Nephron progenitor cell (in vitro differentiated cells): Measurements from ENCODE around the gene ATG9B.

Experiments
- DNase-seq: peaks from one replicate; pipeline ENCODE4 v3.0.0; 2021
- H3K27ac Mint-ChIP-seq: 2 replicates; pipeline ENCODE4 v1.8.0; 2021; ENCODE audit warnings: mild to moderate bottlenecking, moderate library complexity, mixed read lengths
- H3K27me3 Mint-ChIP-seq: 2 replicates; pipeline ENCODE4 v1.8.0; 2021; ENCODE audit warnings: mild to moderate bottlenecking, low read depth, mixed read lengths; ENCODE audit not compliant: poor library complexity
- H3K36me3 Mint-ChIP-seq: 2 replicates; pipeline ENCODE4 v1.8.0; 2021; ENCODE audit warnings: low read depth, mixed read lengths
- H3K4me1 Mint-ChIP-seq: 2 replicates; pipeline ENCODE4 v1.8.0; 2021; ENCODE audit warnings: mixed read lengths
- H3K4me3 Mint-ChIP-seq: 2 replicates; pipeline ENCODE4 v1.8.0; 2021; ENCODE audit warnings: mild to moderate bottlenecking, moderate library complexity, mixed read lengths
- H3K9me3 Mint-ChIP-seq: 2 replicates; pipeline ENCODE4 v1.8.0; 2021; ENCODE audit warnings: mild to moderate bottlenecking, moderate library complexity, mixed read lengths
- TF ChIP-seq, protein P1 (sequence below): fragments of 200-600 bp; sonication (generic); IDR thresholded peaks from 2 replicates; pipeline ENCODE4 v1.5.0; 2021; ENCODE audit warnings: antibody characterized with exemption

The ATG9B gene

DNA sequence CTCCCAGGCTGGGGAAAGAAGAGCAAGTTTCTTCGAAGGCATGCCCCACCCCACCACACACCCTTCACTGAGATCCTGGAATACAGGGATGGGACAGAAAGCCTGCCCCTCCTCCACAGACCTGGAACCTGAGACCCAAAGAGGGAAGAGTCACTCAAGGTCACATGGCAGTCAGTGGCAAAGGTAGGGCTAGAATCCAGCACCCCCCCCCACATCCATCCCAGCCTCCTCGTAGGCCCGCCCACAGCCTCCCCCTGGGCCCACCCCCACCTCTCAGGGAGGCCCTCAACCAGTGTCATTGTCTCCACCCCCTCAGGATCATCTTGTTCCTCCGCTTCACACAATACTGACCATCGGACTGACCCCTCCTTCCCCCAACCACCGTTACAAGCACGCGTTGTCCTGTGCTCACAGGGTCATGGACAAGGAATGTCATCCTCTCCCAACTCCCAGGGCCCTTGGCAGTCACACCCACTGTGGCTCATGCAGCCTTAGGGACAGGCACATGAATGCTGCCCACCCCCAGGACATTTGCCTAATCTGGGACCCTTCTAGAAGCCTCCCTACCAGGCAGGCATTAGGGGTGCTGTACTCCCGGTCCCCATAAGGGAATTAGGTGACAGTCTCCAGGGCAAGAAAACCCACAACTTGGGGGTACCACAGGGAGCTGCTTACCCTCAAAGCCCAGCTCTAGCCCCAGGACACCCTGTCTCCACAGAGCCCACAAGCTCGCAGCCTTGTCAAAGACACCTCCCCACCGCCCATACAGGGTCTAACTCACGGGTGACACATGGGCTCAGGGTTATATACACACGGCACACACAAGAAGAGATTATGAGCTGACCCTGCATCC, 47.5 kb downstream of the ATG9B start:
- no peaks in the 10 kb centered on the region for H3K9me3 Mint-ChIP-seq
- peaks cover 76% of the 10 kb centered on the region for H3K4me1 Mint-ChIP-seq
- peak; percentile 59 for DNase-seq
- no peak overlapping the region for H3K27ac Mint-ChIP-seq
- peak overlapping the region; percentile 92 for H3K4me3 Mint-ChIP-seq
- H3K27me3 Mint-ChIP-seq, result peaks cover 31% of the 10 kb centered on the region
- TF ChIP-seq, protein P1, sequence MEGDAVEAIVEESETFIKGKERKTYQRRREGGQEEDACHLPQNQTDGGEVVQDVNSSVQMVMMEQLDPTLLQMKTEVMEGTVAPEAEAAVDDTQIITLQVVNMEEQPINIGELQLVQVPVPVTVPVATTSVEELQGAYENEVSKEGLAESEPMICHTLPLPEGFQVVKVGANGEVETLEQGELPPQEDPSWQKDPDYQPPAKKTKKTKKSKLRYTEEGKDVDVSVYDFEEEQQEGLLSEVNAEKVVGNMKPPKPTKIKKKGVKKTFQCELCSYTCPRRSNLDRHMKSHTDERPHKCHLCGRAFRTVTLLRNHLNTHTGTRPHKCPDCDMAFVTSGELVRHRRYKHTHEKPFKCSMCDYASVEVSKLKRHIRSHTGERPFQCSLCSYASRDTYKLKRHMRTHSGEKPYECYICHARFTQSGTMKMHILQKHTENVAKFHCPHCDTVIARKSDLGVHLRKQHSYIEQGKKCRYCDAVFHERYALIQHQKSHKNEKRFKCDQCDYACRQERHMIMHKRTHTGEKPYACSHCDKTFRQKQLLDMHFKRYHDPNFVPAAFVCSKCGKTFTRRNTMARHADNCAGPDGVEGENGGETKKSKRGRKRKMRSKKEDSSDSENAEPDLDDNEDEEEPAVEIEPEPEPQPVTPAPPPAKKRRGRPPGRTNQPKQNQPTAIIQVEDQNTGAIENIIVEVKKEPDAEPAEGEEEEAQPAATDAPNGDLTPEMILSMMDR, result no peak
- no peaks in the 10 kb centered on the region for H3K36me3 Mint-ChIP-seq

DNA sequence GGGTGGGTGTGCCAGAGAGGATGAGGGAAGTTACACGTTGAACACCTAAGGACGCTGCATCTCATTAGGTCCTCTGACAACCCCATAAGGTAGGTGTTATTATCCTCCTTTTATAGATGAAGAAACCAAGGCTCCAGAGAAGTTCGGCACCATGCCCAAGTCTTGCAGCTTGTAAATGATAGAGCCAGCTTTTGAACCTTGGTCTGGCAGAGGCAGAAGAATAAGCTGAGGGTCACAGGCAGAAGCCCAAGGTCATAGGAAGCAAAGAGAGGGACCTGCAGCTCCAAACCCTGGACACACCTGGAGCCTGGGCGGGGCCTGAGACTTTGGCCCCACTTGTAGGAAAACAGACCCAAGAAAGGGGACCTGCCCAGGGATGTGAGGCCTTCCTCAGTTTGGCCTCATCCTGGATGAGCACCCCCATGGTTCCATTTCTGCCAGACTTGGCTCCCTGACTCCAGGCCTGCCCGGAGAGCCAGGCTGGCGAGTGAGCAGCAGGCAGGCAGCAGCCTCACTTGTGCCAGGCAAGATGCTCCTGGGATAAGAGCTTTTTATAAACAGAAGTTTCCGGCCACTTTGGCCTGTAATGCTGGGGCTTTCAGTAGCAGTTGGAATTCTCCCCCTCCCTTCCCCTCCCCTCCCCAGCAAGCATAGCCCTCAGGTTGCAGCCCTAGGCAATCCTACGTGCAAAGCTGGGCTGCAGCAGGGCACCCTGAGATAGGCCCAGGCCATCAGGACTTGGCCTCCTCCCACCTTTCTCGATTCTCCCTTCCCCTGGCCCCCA, 48.6 kb downstream of the ATG9B start:
- DNase-seq, result no peak
- Mint-ChIP-seq H3K36me3 (no peaks in the 10 kb centered on the region), H3K4me3 (peak overlapping the region; percentile 92), H3K9me3 (no peaks in the 10 kb centered on the region), H3K27ac (no peak overlapping the region), H3K27me3 (peaks cover 22% of the 10 kb centered on the region), H3K4me1 (peaks cover 77% of the 10 kb centered on the region)
- TF ChIP-seq, protein P1, result no peak

DNA sequence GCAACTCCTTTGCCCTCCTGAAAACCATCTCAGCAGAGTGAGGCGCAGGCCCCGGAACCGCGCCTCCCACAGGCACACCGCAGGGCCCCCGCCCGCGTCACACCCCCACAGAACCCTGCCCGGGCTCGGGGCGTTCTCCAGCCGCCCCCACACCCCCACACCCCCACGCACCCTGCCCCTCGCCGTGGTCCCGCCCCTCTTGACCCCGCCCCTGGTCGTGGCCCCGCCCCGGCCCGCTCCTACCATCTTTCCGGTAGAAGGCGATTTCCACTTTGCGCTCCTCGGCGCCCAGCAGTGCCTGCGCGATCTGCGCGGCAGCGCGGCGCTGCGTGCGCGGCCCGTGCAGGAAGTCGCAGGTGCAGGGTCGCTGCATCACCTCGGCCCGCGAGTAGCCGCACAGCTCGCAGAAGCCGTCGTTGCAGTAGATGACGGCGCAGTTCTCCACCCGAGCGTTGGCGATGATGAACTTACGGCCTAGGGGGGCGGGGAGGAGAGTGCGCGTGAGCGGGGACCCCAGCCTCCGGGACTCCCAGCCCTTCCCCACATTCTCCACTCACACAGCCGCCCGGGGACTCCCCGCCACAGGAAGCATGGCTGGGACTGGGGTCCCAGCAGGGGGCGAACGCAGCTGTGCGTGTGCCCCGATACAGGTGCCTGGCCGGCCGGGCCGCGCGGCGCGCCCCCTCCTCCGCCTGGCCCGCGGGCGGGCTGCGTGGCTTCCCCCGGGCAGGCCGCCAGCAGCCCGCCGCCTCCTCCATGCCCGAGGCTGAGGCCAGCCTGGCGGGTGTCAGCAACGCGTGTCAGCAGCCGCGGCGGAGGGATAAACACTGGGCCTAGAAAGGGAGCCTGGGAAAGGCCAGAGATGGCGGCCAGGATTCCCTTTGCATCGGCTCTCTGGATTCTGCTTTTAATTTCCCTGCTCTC, 49.6 kb downstream of the ATG9B start:
- TF ChIP-seq, protein P1, result peak; percentile 23
- Mint-ChIP-seq H3K4me1 (peaks cover 77% of the 10 kb centered on the region), H3K4me3 (peak overlapping the region; percentile 77), H3K9me3 (no peaks in the 10 kb centered on the region), H3K27me3 (peaks cover 24% of the 10 kb centered on the region), H3K27ac (no peak overlapping the region), H3K36me3 (no peaks in the 10 kb centered on the region)
- peak; percentile 74 for DNase-seq

DNA sequence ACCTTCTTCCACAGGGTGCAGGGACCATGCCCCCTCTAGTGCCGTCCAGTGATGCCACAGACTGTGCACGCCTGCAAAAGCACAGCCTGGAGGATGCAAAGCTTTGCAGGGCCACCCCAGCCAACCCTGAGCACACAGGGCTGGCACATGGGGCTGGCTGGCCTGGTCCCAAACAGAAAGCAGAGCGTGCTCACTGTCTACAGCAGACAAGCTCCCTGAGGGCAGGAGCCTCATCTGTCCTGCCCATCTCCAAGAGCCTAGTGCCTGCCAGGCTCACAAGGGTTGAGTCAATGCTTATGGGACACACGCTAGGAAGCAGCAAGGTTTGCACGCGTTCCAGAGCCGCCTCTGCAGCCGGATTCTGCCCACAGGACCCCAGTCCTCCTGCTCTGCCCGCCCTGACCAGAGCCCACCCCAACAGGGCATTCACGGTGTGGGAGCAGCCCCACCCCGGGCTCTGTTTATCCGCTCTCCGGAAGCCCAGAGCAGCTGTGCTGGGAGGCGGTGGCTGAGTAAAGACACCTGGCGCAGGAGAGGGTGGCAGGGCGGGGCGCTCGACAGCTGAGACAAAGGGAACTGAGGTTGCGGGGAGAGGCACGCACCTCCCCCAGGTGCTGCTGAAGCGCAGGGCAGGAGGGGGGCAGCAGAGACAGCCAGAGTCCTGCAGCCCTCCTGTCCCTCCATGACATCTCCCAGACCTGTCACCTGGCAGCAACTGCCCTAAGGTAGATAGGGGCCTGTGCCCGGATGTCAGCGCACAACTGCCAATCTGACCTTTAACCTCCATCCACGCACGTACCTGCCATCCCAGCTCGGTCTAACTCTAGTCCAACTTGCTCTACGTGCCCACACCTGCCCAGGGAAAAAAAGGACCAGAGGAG, 50.5 kb downstream of the ATG9B start:
- H3K4me1 Mint-ChIP-seq, result peaks cover 76% of the 10 kb centered on the region

More for the DNA sequence above, 50.5 kb downstream of the ATG9B start:
- DNase-seq, result no peak
- peak overlapping the region; percentile 77 for H3K4me3 Mint-ChIP-seq
- peaks cover 22% of the 10 kb centered on the region for H3K27me3 Mint-ChIP-seq
- H3K36me3 Mint-ChIP-seq, result no peaks in the 10 kb centered on the region
- TF ChIP-seq, protein P1, result no peak
- H3K9me3 Mint-ChIP-seq, result no peaks in the 10 kb centered on the region
- no peak overlapping the region for H3K27ac Mint-ChIP-seq
